ENCODE data around the gene PRKN. TPM values are rescaled to one million over a fixed set of nuclear protein-coding genes. Genes with fewer than 3 reads are reported as not detected.

The PRKN gene
- total RNA-seq, 1 experiment from 2014 or later = 0.46 TPM

- in situ Hi-C loops (cut with HindIII; ENCODE audit: low pct_unique_long_range_greater_than_20kb, low sequenced_read_pairs) = no loop called here
- BruUV-seq (replicated peaks) = no TSS peak
- no peak overlapping the region for H3K4me3 ChIP-seq (ENCODE audit: low read depth in 2 of 2, low read length in 2 of 2)
Observed at GRCh38 chr6:162332365-162332764, 395.2 kb downstream of the PRKN start.

GRCh38 chr6:162331911-162332310, 395.7 kb downstream of the PRKN start:
- CTCF ChIA-PET = no interaction called here

More at GRCh38 chr6:162332365-162332764, 395.2 kb downstream of the PRKN start:
- intact Hi-C loops (cut with micrococcal nuclease; ENCODE audit: unreplicated experiment) = no loop called here
- DNase-seq (ENCODE audit: low read depth, low spot score) (no peak), ATAC-seq (no peak)
- Histone ChIP-seq H3K27me3 (ENCODE audit: control insufficient read depth, insufficient read depth, low read length) (no peaks in the 10 kb centered on the region), H3K36me3 (ENCODE audit: control insufficient read depth, insufficient read depth, low read length) (no peaks in the 10 kb centered on the region), H3K9me3 (ENCODE audit: control insufficient read depth, insufficient read depth, low read depth, low read length) (no peaks in the 10 kb centered on the region), H3K27ac (ENCODE audit: low read length) (no peak overlapping the region), H3K4me1 (ENCODE audit: control insufficient read depth, insufficient read depth, low read length) (no peaks in the 10 kb centered on the region)
- ChIA-PET POLR2A (no interaction called here), CTCF (no interaction called here)
- no peak for TF ChIP-seq POLR2AphosphoS5 (IDR thresholded peaks at IDR 0.05; ENCODE audit: low read depth, low read length)

More at GRCh38 chr6:162331911-162332310, 395.7 kb downstream of the PRKN start:
- in situ Hi-C loops (cut with HindIII; ENCODE audit: low pct_unique_long_range_greater_than_20kb, low sequenced_read_pairs) = no loop called here
- no peaks in the 10 kb centered on the region for H3K9me3 ChIP-seq (ENCODE audit: control insufficient read depth, insufficient read depth, low read depth, low read length)
- H3K27me3 ChIP-seq (ENCODE audit: control insufficient read depth, insufficient read depth, low read length) = no peaks in the 10 kb centered on the region
- no peaks in the 10 kb centered on the region for H3K4me1 ChIP-seq (ENCODE audit: control insufficient read depth, insufficient read depth, low read length)
- DNase-seq (ENCODE audit: low read depth, low spot score) (no peak), ATAC-seq (no peak)
- POLR2A ChIA-PET = no interaction called here
- H3K27ac ChIP-seq (ENCODE audit: low read length) = no peak overlapping the region
- H3K36me3 ChIP-seq (ENCODE audit: control insufficient read depth, insufficient read depth, low read length) = no peaks in the 10 kb centered on the region
- TF ChIP-seq SIN3A (IDR thresholded peaks at IDR 0.05; ENCODE audit: borderline replicate concordance, insufficient read depth, low read depth, low read length) = no peak
- no peak for TF ChIP-seq TCF7L2 (IDR thresholded peaks at IDR 0.05; ENCODE audit: low read depth, low read length)
- no peak for TF ChIP-seq REST (IDR thresholded peaks at IDR 0.05; ENCODE audit: insufficient read depth in 1 of 2, low read depth in 2 of 2, low read length in 1 of 2)
- TF ChIP-seq CTCF (IDR thresholded peaks at IDR 0.05) = no peak
- no peak for TF ChIP-seq POLR2AphosphoS5 (IDR thresholded peaks at IDR 0.05; ENCODE audit: low read depth, low read length)
- intact Hi-C loops (cut with micrococcal nuclease; ENCODE audit: unreplicated experiment) = no loop called here
- BruUV-seq (replicated peaks) = no TSS peak
- H3K4me3 ChIP-seq (ENCODE audit: low read depth in 2 of 2, low read length in 2 of 2) = no peak overlapping the region
